ENCODE results near the gene VAV2.

The VAV2 gene

GRCh38 chr9:133953621-133953975 lies 38.5 kb downstream of the VAV2 start:
- H3K4me3 ChIP-seq (ENCODE audit: low read depth, low read length), result peak overlapping the region; percentile 51
- DNase-seq (ENCODE audit: low read depth), result no peak
- TF ChIP-seq CTCF (IDR thresholded peaks at IDR 0.05; ENCODE audit: low read depth, low read length, missing control alignments), result no peak

GRCh38 chr9:133952598-133953550 lies 39.2 kb downstream of the VAV2 start:
- no peak for DNase-seq (ENCODE audit: low read depth)
- H3K4me3 ChIP-seq (ENCODE audit: low read depth, low read length), result peak overlapping the region; percentile 51; the same call in 1 of the 2 replicates
- no peak for TF ChIP-seq CTCF (IDR thresholded peaks at IDR 0.05; ENCODE audit: low read depth, low read length, missing control alignments)

- H3K4me3 ChIP-seq (ENCODE audit: low read depth, low read length), result peak overlapping the region; percentile 34; the same call in 1 of the 2 replicates
- no peak for DNase-seq (ENCODE audit: low read depth)
- TF ChIP-seq CTCF (IDR thresholded peaks at IDR 0.05; ENCODE audit: low read depth, low read length, missing control alignments), result no peak
These were observed 40.9 kb downstream of the VAV2 start for GRCh38 chr9:133951265-133951664.

GRCh38 chr9:133950629-133951111 lies 41.5 kb downstream of the VAV2 start:
- peak overlapping the region; percentile 35 for H3K4me3 ChIP-seq (ENCODE audit: low read depth, low read length)
- no peak for DNase-seq (ENCODE audit: low read depth)
- TF ChIP-seq CTCF (IDR thresholded peaks at IDR 0.05; ENCODE audit: low read depth, low read length, missing control alignments), result no peak

GRCh38 chr9:133950192-133950591 lies 41.9 kb downstream of the VAV2 start:
- DNase-seq (ENCODE audit: low read depth), result no peak

GRCh38 chr9:133949486-133950061 lies 42.5 kb downstream of the VAV2 start:
- peak overlapping the region; percentile 35 for H3K4me3 ChIP-seq (ENCODE audit: low read depth, low read length)
- no peak for DNase-seq (ENCODE audit: low read depth)
- no peak for TF ChIP-seq CTCF (IDR thresholded peaks at IDR 0.05; ENCODE audit: low read depth, low read length, missing control alignments)

More at GRCh38 chr9:133950192-133950591, 41.9 kb downstream of the VAV2 start:
- TF ChIP-seq CTCF (IDR thresholded peaks at IDR 0.05; ENCODE audit: low read depth, low read length, missing control alignments), result no peak
- peak overlapping the region; percentile 35 for H3K4me3 ChIP-seq (ENCODE audit: low read depth, low read length)
